HL-60 (cell line): ENCODE data around the gene SLC39A9.

Experiments
- CTCF ChIP-seq: IDR thresholded peaks from one replicate; pipeline ENCODE4 v1.5.1; 2011; ENCODE audit warnings: low read length, control low read depth, inconsistent platforms; ENCODE audit not compliant: insufficient read depth
- GABPA ChIP-seq: IDR thresholded peaks from 2 replicates; pipeline ENCODE4 v1.6.1; 2012; ENCODE audit warnings: low read depth
- POLR2AphosphoS5 ChIP-seq: IDR thresholded peaks from 2 replicates; pipeline ENCODE4 v1.6.1; 2012; ENCODE audit warnings: low read depth
- REST ChIP-seq: IDR thresholded peaks from 2 replicates; pipeline ENCODE4 v1.6.1; 2012; ENCODE audit warnings: low read depth; ENCODE audit not compliant: insufficient replicate concordance

GRCh38 chr14:69490219-69490918 is 91.9 kb downstream of the SLC39A9 start:
- TF ChIP-seq REST (no peak), CTCF (no peak), POLR2AphosphoS5 (no peak), GABPA (no peak)
